Prostate gland (tissue), 2 donors: ENCODE data around the gene ALOXE3. TPM values are rescaled to one million over a fixed set of nuclear protein-coding genes. Genes with fewer than 3 reads are reported as not detected.

Source experiments
- DNase-seq: peaks from one replicate; pipeline ENCODE4 v3.0.0-alpha.2; 2019; ENCODE audit warnings: low spot score
- H3K27ac ChIP-seq, 2 donors: fragments of 200-600 bp; sonication (generic); 2 replicates each; pipeline ENCODE4 v1.5.1; 2017 to 2019
- H3K27me3 ChIP-seq: fragments of 200-600 bp; sonication (generic); replicated peaks from 2 replicates; pipeline ENCODE4 v1.5.1; 2019; ENCODE audit not compliant: insufficient read depth
- H3K36me3 ChIP-seq, 2 donors: fragments of 200-600 bp; sonication (generic); 1 replicate in 1 of 2; 2 replicates in 1 of 2; pipeline versions ENCODE4 v1.5.1 to v1.8.1; 2017 to 2019
- H3K4me1 ChIP-seq: fragments of 200-600 bp; sonication (generic); replicated peaks from 2 replicates; pipeline ENCODE4 v1.5.1; 2019
- H3K4me3 ChIP-seq, 2 donors: fragments of 200-600 bp; sonication (generic); 2 replicates each; pipeline ENCODE4 v1.5.1; 2017 to 2019
- H3K9me3 ChIP-seq: fragments of 200-600 bp; sonication (generic); 2 replicates; pipeline ENCODE4 v1.5.1; 2017
- POLR2A ChIP-seq: fragments of 450-650 bp; IDR thresholded peaks from one replicate; pipeline ENCODE4 v1.6.1; 2016; ENCODE audit warnings: antibody characterized with exemption, mild to moderate bottlenecking
- POLR2AphosphoS5 ChIP-seq: sonication (generic); formaldehyde crosslinking; IDR thresholded peaks from one replicate; pipeline ENCODE4 v1.6.1; 2017; ENCODE audit warnings: antibody characterized with exemption
- WGBS: methylation state at CpG from one replicate; pipeline ENCODE4 v1.1.5; 2018; 5-methylcytosine and 5-hydroxymethylcytosine counted together
- intact Hi-C: fragments of 100-400 bp; cut with DNase I; formaldehyde crosslinking; loops from one replicate; pipeline ENCODE4 v1.14.2; 2022
- microRNA-seq: library from miRNA; unstranded; fragments of <30 nt; microRNA quantifications from one replicate; pipeline ENCODE4, GENCODE V29; 2016
- small RNA-seq, 2 donors: library from RNA; depleted of rRNA; stranded (forward); fragments of <200 nt; gene quantifications; one replicate each; pipeline ENCODE3, GENCODE V24; 2016
- total RNA-seq, 2 donors: library from RNA; depleted of rRNA; stranded (reverse); fragments of >200 nt; gene quantifications; one replicate each; pipeline ENCODE4 v1.1.0, GENCODE V29; 2016
- TF ChIP-seq, protein P1 (sequence below), 4 experiments: fragments of 200-600 bp in 2 of 4; fragments of 450-650 bp in 2 of 4; sonication (generic) in 2 of 4; IDR thresholded peaks; 1 replicate in 3 of 4; 2 replicates in 1 of 4; pipeline ENCODE4 v1.5.1; 2016 to 2019; ENCODE audit warnings: antibody characterized with exemption in 4 of 4, mild to moderate bottlenecking in 2 of 4, moderate library complexity in 2 of 4

ALOXE3 gene
- total RNA-seq, 2 donors from 2014 or later = 2.4 TPM; not detected in 1

DNA sequence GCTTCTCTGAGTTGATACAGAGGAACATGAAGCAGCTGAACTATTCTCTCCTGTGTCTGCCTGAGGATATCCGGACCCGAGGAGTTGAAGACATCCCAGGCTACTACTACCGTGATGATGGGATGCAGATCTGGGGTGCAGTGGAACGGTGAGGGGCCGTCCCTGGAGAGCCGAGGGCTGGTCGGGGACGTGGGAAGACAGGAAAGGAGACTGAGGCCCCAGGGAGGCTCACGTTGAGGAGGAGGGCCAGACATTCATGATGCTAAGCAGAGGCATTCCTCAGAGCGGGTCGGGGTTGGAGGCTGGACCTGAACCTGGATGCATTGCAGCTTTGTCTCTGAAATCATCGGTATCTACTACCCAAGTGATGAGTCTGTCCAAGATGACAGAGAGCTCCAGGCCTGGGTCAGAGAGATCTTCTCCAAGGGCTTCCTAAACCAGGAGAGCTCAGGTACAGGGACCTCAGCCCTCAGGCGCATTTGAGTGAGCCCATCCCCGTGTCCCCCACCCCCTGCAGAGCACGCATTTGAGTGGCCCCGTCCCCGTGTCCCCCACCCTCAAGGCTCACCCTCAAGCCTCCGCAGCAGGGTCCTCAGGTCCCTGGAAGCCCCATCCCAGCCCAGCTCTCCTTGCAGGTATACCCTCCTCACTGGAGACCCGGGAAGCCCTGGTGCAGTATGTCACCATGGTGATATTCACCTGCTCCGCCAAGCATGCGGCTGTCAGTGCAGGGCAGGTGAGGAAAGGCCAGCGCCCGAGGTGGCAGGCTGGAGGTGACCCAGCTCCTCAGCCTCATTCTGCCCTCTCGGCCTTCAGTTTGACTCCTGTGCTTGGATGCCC, 71.2 kb downstream of the ALOXE3 start:
- WGBS = 86% methylated on average over 24 of the region's 24 CpGs
- intact Hi-C loops = no loop called here

DNA sequence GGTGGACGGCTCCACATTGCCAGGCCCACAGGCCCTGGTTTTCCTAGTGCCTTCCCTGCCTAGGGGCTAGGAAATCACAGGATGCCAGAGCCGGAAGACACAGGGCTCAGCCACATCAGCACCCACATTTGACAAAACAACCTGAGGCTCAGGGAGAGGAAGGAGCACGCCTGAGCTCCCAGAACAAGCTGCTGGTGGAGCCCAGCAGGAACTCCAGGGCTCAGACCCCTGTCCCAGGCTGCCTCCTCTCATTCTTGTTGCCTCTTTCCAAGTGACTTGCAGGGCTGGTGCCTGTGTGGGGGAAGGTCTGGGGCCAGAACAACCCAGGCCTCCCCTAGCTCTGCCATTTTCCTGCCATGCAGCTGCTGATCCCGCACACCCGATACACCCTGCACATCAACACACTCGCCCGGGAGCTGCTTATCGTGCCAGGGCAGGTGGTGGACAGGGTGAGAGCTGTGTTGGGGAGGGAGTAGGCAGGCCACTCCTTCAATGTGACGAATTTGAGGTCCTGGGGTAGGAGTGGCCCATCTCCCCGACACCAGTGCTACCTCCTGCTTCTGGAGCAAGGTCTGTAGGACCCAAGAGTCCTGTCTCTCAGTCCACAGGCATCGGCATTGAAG, 71.9 kb downstream of the ALOXE3 start:
- no peaks in the 10 kb centered on the region for H3K9me3 ChIP-seq
- WGBS = 87% methylated on average over 11 of the region's 11 CpGs
- no peak for TF ChIP-seq POLR2AphosphoS5
- TF ChIP-seq POLR2A = no peak
- TF ChIP-seq, protein P1, sequence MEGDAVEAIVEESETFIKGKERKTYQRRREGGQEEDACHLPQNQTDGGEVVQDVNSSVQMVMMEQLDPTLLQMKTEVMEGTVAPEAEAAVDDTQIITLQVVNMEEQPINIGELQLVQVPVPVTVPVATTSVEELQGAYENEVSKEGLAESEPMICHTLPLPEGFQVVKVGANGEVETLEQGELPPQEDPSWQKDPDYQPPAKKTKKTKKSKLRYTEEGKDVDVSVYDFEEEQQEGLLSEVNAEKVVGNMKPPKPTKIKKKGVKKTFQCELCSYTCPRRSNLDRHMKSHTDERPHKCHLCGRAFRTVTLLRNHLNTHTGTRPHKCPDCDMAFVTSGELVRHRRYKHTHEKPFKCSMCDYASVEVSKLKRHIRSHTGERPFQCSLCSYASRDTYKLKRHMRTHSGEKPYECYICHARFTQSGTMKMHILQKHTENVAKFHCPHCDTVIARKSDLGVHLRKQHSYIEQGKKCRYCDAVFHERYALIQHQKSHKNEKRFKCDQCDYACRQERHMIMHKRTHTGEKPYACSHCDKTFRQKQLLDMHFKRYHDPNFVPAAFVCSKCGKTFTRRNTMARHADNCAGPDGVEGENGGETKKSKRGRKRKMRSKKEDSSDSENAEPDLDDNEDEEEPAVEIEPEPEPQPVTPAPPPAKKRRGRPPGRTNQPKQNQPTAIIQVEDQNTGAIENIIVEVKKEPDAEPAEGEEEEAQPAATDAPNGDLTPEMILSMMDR (IDR thresholded peaks at IDR 0.05) = no peak
- no peaks in the 10 kb centered on the region for H3K27me3 ChIP-seq
- peak overlapping the region in 1 of 2 donors; percentile 92 for H3K27ac ChIP-seq
- H3K4me1 ChIP-seq = no peaks in the 10 kb centered on the region
- H3K4me3 ChIP-seq = no peak overlapping the region
- H3K36me3 ChIP-seq = no peaks in the 10 kb centered on the region
- intact Hi-C loops = no loop called here
- no peak for DNase-seq

More for the DNA sequence above, 71.2 kb downstream of the ALOXE3 start:
- H3K4me1 ChIP-seq = no peaks in the 10 kb centered on the region
- H3K4me3 ChIP-seq = no peak overlapping the region
- H3K36me3 ChIP-seq = no peaks in the 10 kb centered on the region
- H3K27ac ChIP-seq = peak overlapping the region in 1 of 2 donors; percentile 92
- TF ChIP-seq, protein P1 (IDR thresholded peaks at IDR 0.05) = no peak
- TF ChIP-seq POLR2AphosphoS5 (no peak), POLR2A (no peak)
- no peak for DNase-seq
- no peaks in the 10 kb centered on the region for H3K27me3 ChIP-seq
- H3K9me3 ChIP-seq = no peaks in the 10 kb centered on the region

Small RNA genes within 50 kb of the gene (microRNA-seq; reads per million reads assigned to microRNA genes)
- gene MIR4314 (not detected), gene MIR6883 (0.67 reads per million)

Small RNA genes within 50 kb of the gene (small RNA-seq; reads per million reads assigned to genes)
- gene MIR4314 = 0 reads per million in 2 donors

Other genes with a start within 250 kb of the ALOXE3 start
- 100 to 1,000 TPM; 166 to 196 TPM for gene CHD3, start 229.7 kb downstream of the ALOXE3 start, total RNA-seq
- 10 to 100 TPM in 1 of 2 donors, 1 to 10 TPM in 1; 7.8 to 32.4 TPM for gene RNF227, start 202.2 kb downstream of the ALOXE3 start, total RNA-seq
- gene KCNAB3, start 188.7 kb downstream of the ALOXE3 start, total RNA-seq = 1 to 10 TPM; 1.2 to 4.5 TPM
- 10 to 100 TPM; 57.9 to 70.9 TPM for gene TRAPPC1, start 186.6 kb downstream of the ALOXE3 start, total RNA-seq
- 10 to 100 TPM; 25.2 to 42.0 TPM for gene CNTROB, start 186.3 kb downstream of the ALOXE3 start, total RNA-seq
- gene GUCY2D, start 115.9 kb downstream of the ALOXE3 start, total RNA-seq = 1 to 10 TPM in 1 of 2 donors, not detected in 1; 1.8 TPM
- 100 to 1,000 TPM in 1 of 2 donors, 10 to 100 TPM in 1; 52.1 to 108 TPM for gene ALOX15B, start 79.5 kb downstream of the ALOXE3 start, total RNA-seq
- under 1 TPM; 0.18 to 0.40 TPM for gene ALOX12B, start 30.8 kb downstream of the ALOXE3 start, total RNA-seq
- under 1 TPM in 1 of 2 donors, not detected in 1; 0.34 TPM for gene HES7, start 5.6 kb upstream of the ALOXE3 start, total RNA-seq
- gene PER1, start 33.9 kb upstream of the ALOXE3 start, total RNA-seq = 100 to 1,000 TPM; 119 to 142 TPM
- gene VAMP2, start 44.4 kb upstream of the ALOXE3 start, total RNA-seq = 10 to 100 TPM; 34.2 to 65.2 TPM
- gene TMEM107, start 57.9 kb upstream of the ALOXE3 start, total RNA-seq = 10 to 100 TPM in 1 of 2 donors, 1 to 10 TPM in 1; 8.6 to 13.9 TPM
- gene BORCS6, start 71.7 kb upstream of the ALOXE3 start, total RNA-seq = 10 to 100 TPM in 1 of 2 donors, 1 to 10 TPM in 1; 9.6 to 19.1 TPM
- gene AURKB, start 92.1 kb upstream of the ALOXE3 start, total RNA-seq = 1 to 10 TPM; 2.1 to 6.6 TPM
- gene CTC1, start 129.5 kb upstream of the ALOXE3 start, total RNA-seq = 10 to 100 TPM; 20.1 to 31.7 TPM
- 10 to 100 TPM; 17.0 to 29.0 TPM for gene PFAS, start 130.8 kb upstream of the ALOXE3 start, total RNA-seq
- 10 to 100 TPM; 29.5 to 30.1 TPM for gene RANGRF, start 170.2 kb upstream of the ALOXE3 start, total RNA-seq
- 1 to 10 TPM; 4.5 to 5.2 TPM for gene SLC25A35, start 176.9 kb upstream of the ALOXE3 start, total RNA-seq
- 1 to 10 TPM; 2.6 to 4.4 TPM for gene ARHGEF15, start 191.7 kb upstream of the ALOXE3 start, total RNA-seq
- not detected for gene ODF4, start 221.3 kb upstream of the ALOXE3 start, total RNA-seq